SH-SY5Y (cell line): Measurements from ENCODE around the gene BCL2A1.

ENCODE experiments used
- GATA2 ChIP-seq: IDR thresholded peaks from 2 replicates; pipeline ENCODE4 v1.6.1; 2011; ENCODE audit warnings: mild to moderate bottlenecking, low read depth, low read length
- GATA3 ChIP-seq: IDR thresholded peaks from 2 replicates; pipeline ENCODE4 v1.6.1; 2011; ENCODE audit warnings: low read depth, mild to moderate bottlenecking, low read length, moderate library complexity

DNA sequence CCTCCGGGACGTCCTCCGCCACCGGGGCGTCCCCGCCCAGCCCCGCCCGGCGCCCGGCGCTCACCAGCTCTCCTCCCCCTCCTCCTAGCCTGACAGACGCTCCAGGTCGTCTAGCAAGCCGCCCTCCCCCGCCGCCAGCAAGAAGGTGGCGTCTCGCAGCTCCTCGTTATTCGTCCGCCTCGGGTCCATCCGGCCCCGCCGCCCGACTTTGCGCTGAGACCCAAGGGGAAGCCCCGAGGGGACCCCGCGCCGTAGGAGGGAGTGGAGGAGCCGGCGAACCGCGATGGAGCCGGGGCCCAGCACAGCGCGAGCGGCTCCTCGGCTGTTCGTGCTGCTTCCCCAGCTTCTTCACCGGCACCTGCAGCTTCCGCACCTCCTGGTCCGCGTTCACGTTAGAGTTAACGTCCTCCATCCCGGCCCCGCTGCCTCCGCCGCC, 47.9 kb downstream of the BCL2A1 start:
- TF ChIP-seq GATA2 = no peak
- TF ChIP-seq GATA3 = no peak
